Kidney (tissue), 14 donors: Measurements from ENCODE around the gene MED7. TPM values are rescaled to one million over a fixed set of nuclear protein-coding genes. Genes with fewer than 3 reads are reported as not detected.

ENCODE experiments used
- DNase-seq, 5 donors: peaks; one replicate each; pipeline ENCODE4 v3.0.0-alpha.2; 2013 to 2020
- FAIRE-seq: peaks from 2 replicates; lab custom pipeline; 2012; peaks lifted over from hg19 to GRCh38; lab: Jason Lieb, UNC
- H3K27ac ChIP-seq, 2 donors: one replicate each; pipeline ENCODE4 v1.7.0; 2013; ENCODE audit warnings: low read depth in 2 of 2, low read length in 2 of 2, inconsistent platforms in 1 of 2
- H3K27me3 ChIP-seq: one replicate; pipeline ENCODE4 v1.7.1; 2013; ENCODE audit warnings: low read length, inconsistent platforms; ENCODE audit not compliant: control insufficient read depth, insufficient read depth
- H3K36me3 ChIP-seq, 3 donors: one replicate each; pipeline versions ENCODE4 v1.7.0 to v1.7.1; 2013; ENCODE audit warnings: low read length in 3 of 3, control low read depth in 1 of 3, inconsistent platforms in 1 of 3; ENCODE audit not compliant: insufficient read depth in 3 of 3, control insufficient read depth in 2 of 3
- H3K4me1 ChIP-seq, 3 donors: one replicate each; pipeline versions ENCODE4 v1.7.0 to v1.7.1; 2013; ENCODE audit warnings: low read length in 3 of 3, inconsistent platforms in 1 of 3, low read depth in 1 of 3; ENCODE audit not compliant: control insufficient read depth in 2 of 3, insufficient read depth in 2 of 3
- H3K4me3 ChIP-seq, 3 donors: one replicate each; pipeline versions ENCODE4 v1.7.0 to v1.8.1; 2013; ENCODE audit warnings: low read length in 3 of 3, control low read depth in 1 of 3, inconsistent platforms in 1 of 3
- H3K9ac ChIP-seq, 3 donors: one replicate each; pipeline versions ENCODE4 v1.7.0 to v1.7.1; 2013; ENCODE audit warnings: low read length in 3 of 3, control low read depth in 1 of 3, inconsistent platforms in 1 of 3
- H3K9me3 ChIP-seq, 3 donors: one replicate each; pipeline versions ENCODE4 v1.7.0 to v1.7.1; 2013; ENCODE audit warnings: low read length in 3 of 3, control low read depth in 1 of 3, inconsistent platforms in 1 of 3; ENCODE audit not compliant: control insufficient read depth in 2 of 3, insufficient read depth in 1 of 3
- intact Hi-C: fragments of 100-400 bp; cut with DNase I; formaldehyde crosslinking; loops from one replicate; pipeline ENCODE4 v1.11.1; 2022
- polyA plus RNA-seq: library from polyadenylated mRNA; stranded (reverse); fragments of 350-450 nt; fragmentation: Illumina TruSeq; extraction: RNeasy Lipid Tissue Mini Kit (QIAGEN cat#74804); gene quantifications from one replicate; pipeline ENCODE4 v1.2.3, GENCODE V29; 2014; ENCODE audit warnings: low read depth, low replicate concordance; ENCODE audit not compliant: insufficient read depth
- total RNA-seq: library from RNA; stranded (reverse); fragmentation: NEBNext Ultra II Directional; extraction: Animal tissue kit (Norgen Biotek cat#: 25700); gene quantifications from one replicate; pipeline ENCODE4 v1.2.1, GENCODE V29; 2021
- TF ChIP-seq, protein P1 (sequence below): IDR thresholded peaks from 3 replicates; pipeline ENCODE4 v1.5.1; 2012; ENCODE audit warnings: mild to moderate bottlenecking, moderate library complexity, borderline replicate concordance; ENCODE audit not compliant: insufficient read depth; ENCODE audit errors: extremely low read depth
- donor health status: control.
- donor health status: control.
- donor health status: control.
- donor health status: control.
- donor health status: control.
- donor health status: DM: yes; HTN: yes; CAD: no.
- donor health status: Normal renal cell carcinoma (clear cell type).

MED7 gene
- total and polyA plus RNA-seq, 2 donors from 2014 or later = 18.2 to 28.6 TPM

DNA sequence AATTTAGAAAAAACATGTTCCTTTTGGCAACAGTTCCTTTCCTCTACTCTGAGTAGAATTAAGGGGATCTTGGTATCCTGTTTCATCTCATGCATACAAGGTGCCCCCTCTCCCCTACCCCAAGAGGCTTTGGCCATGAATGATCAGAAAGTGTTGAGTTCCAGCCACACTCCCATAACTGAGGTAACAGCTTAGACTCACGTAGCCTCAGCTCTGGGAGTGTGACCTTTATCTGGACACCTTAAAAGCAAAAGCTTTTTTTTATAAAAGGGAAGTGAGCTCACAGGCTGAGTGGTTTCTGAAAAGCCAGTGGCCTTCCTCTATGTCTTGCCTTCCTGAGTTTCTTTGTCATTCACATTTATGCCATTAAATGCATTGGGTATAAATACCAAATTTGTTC, 32.9 kb downstream of the MED7 start:
- DNase-seq (no peak), FAIRE-seq (no peak)
- intact Hi-C loops = no loop called here
- Histone ChIP-seq H3K4me3 (no peak overlapping the region), H3K27ac (peak overlapping the region in 1 of 2 donors; percentile 37), H3K36me3 (no peaks in the 10 kb centered on the region), H3K9ac (no peak overlapping the region), H3K27me3 (no peaks in the 10 kb centered on the region), H3K9me3 (no peaks in the 10 kb centered on the region), H3K4me1 (peaks cover 0 to 2% (median 0%) of the 10 kb centered on the region in 3 donors)
- TF ChIP-seq, protein P1, sequence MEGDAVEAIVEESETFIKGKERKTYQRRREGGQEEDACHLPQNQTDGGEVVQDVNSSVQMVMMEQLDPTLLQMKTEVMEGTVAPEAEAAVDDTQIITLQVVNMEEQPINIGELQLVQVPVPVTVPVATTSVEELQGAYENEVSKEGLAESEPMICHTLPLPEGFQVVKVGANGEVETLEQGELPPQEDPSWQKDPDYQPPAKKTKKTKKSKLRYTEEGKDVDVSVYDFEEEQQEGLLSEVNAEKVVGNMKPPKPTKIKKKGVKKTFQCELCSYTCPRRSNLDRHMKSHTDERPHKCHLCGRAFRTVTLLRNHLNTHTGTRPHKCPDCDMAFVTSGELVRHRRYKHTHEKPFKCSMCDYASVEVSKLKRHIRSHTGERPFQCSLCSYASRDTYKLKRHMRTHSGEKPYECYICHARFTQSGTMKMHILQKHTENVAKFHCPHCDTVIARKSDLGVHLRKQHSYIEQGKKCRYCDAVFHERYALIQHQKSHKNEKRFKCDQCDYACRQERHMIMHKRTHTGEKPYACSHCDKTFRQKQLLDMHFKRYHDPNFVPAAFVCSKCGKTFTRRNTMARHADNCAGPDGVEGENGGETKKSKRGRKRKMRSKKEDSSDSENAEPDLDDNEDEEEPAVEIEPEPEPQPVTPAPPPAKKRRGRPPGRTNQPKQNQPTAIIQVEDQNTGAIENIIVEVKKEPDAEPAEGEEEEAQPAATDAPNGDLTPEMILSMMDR = no peak

GRCh38 chr5:157108976-157109375, 33.7 kb downstream of the MED7 start, which contains the start of gene HAVCR2:
TSS of gene HAVCR2 (minus strand) at chr5:157109044. CDS start at chr5:157108983, 61 bp downstream.
- Histone ChIP-seq H3K27me3 (no peaks in the 10 kb centered on the region), H3K9me3 (no peaks in the 10 kb centered on the region), H3K9ac (no peak within 1 kb of the TSS), H3K27ac (peak within 1 kb of the TSS in 1 of 2 donors; percentile 37), H3K4me1 (peaks cover 0 to 2% (median under 1%) of the 10 kb centered on the region in 3 donors), H3K4me3 (peak within 1 kb of the TSS; percentile 35 to 59 (median 58)), H3K36me3 (no peaks in the 10 kb centered on the region)
- DNase-seq (peak in 1 of 5 donors; percentile 13), FAIRE-seq (no peak)
- TF ChIP-seq, protein P1 = no peak
- intact Hi-C loops = no loop called here

DNA sequence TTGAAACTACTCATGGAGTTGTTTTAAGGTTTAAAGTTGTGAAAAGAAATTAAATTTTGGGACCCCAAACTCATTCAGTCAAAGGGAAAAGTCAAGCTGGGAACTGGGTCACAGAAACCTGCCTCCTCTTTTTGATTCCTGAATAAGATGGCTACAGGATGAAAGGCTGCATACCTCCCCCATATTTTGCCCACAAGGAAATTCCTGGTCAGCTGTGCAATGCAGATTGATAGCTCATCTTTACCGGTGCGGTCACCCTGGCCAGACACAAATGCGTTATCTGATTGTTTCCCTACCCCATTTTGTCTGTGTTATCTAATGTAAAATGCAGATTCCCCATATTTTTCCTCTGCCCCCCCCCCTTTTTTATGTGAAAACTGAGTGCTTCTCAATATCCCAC, 35.2 kb downstream of the MED7 start:
- no peak for FAIRE-seq
- H3K27ac ChIP-seq = peak overlapping the region in 1 of 2 donors; percentile 47
- H3K9me3 ChIP-seq = no peaks in the 10 kb centered on the region

More for the DNA sequence above, 35.2 kb downstream of the MED7 start:
- no peak for DNase-seq
- H3K4me1 ChIP-seq = peaks cover 0 to 8% (median 2%) of the 10 kb centered on the region in 3 donors
- H3K36me3 ChIP-seq = no peaks in the 10 kb centered on the region
- H3K9ac ChIP-seq = no peak overlapping the region
- peak overlapping the region in 2 of 3 donors; percentile 45 to 55 for H3K4me3 ChIP-seq
- H3K27me3 ChIP-seq = no peaks in the 10 kb centered on the region
- intact Hi-C loops = no loop called here
- TF ChIP-seq, protein P1 = no peak
